Coronary artery (tissue), 2 donors: ENCODE data around the gene NDOR1.

Source experiments
- DNase-seq: peaks from one replicate; pipeline ENCODE4 v3.0.0-alpha.2; 2017; ENCODE audit warnings: low spot score
- H3K27ac ChIP-seq, 2 donors: fragments of 200-600 bp; sonication (generic); one replicate each; pipeline ENCODE4 v1.5.1; 2016 to 2019
- H3K4me3 ChIP-seq: fragments of 200-600 bp; sonication (generic); 2 replicates; pipeline ENCODE4 v1.5.1; 2016; ENCODE audit warnings: mild to moderate bottlenecking, moderate library complexity
- CTCF ChIP-seq: fragments of 200-600 bp; sonication (generic); IDR thresholded peaks from one replicate; pipeline ENCODE4 v1.5.1; 2019; ENCODE audit warnings: antibody characterized with exemption

NDOR1 gene

GRCh38 chr9:137188086-137188489, 17.4 kb upstream of the NDOR1 start:
- H3K27ac ChIP-seq: peak overlapping the region; percentile 83 to 98
- H3K4me3 ChIP-seq: peak overlapping the region; percentile 93
- TF ChIP-seq CTCF: no peak
- DNase-seq: no peak

GRCh38 chr9:137188490-137189296, 16.8 kb upstream of the NDOR1 start, which contains the start of the genes ANAPC2 and SSNA1:
Gene ANAPC2 (minus strand): TSS chr9:137188560. CDS start chr9:137188532, 28 bp downstream.
Gene SSNA1 (plus strand): TSS chr9:137188676. CDS start chr9:137188727, 51 bp downstream.
- no peak for TF ChIP-seq CTCF
- peak within 1 kb of the TSS; percentile 93 for H3K4me3 ChIP-seq

GRCh38 chr9:137189297-137190295, 15.9 kb upstream of the NDOR1 start:
- peak overlapping the region; percentile 83 to 98 for H3K27ac ChIP-seq
- no peak for DNase-seq
- H3K4me3 ChIP-seq: peak overlapping the region; percentile 93
- no peak for TF ChIP-seq CTCF

More at GRCh38 chr9:137188490-137189296, 16.8 kb upstream of the NDOR1 start, which contains the start of the genes ANAPC2 and SSNA1:
- peak within 1 kb of the TSS; percentile 83 to 98 for H3K27ac ChIP-seq
- DNase-seq: peak; percentile 92

GRCh38 chr9:137190315-137190856, 15.1 kb upstream of the NDOR1 start:
- no peak overlapping the region for H3K4me3 ChIP-seq

GRCh38 chr9:137191245-137191644, 14.3 kb upstream of the NDOR1 start:
- DNase-seq: no peak
- H3K27ac ChIP-seq: no peak overlapping the region

More at GRCh38 chr9:137190315-137190856, 15.1 kb upstream of the NDOR1 start:
- no peak for TF ChIP-seq CTCF
- peak overlapping the region in 1 of 2 donors; percentile 98 for H3K27ac ChIP-seq
- DNase-seq: no peak

More at GRCh38 chr9:137191245-137191644, 14.3 kb upstream of the NDOR1 start:
- no peak overlapping the region for H3K4me3 ChIP-seq
- no peak for TF ChIP-seq CTCF
